Measurements from ENCODE around the gene WDR3. TPM values are rescaled to one million over a fixed set of nuclear protein-coding genes. Genes with fewer than 3 reads are reported as not detected.
A peak's percentile ranks its signal among the peaks of the same experiment; 100 is the strongest.
"Not testable (repeated sequence)": the region's sequence is repeated elsewhere in the genome, so short reads cannot be mapped to it uniquely, and the experiment has no call there.

WDR3 gene
- total and polyA plus RNA-seq, 2 experiments from 2014 or later = 26.2 to 38.7 TPM

DNA sequence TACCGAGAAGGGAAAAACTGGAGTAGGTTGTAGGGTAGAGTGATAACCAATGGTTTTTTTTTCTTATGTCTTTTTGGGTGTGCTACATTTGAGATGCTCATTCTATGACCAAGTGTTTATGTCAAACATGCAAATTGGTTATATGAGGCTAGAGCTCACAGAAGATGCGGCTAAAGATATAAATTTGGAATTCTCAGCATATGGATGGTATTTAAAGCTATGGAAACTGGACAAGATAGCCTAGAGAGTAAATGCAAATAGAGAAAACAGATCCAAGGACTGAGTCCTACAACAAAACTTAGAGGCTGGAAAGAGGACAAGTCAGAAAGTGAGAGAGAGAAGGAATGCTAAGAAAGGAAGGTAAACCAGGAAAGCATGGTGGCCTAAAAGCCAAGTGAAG, 7.5 kb upstream of the WDR3 start:
- Mint-ChIP-seq H3K9me3 (peaks cover 8% of the 10 kb centered on the region; the same call in 1 of the 3 replicates), H3K27me3 (ENCODE audit: insufficient read depth, low read depth, poor library complexity) (no peaks in the 10 kb centered on the region), H3K27ac (no peak overlapping the region), H3K4me1 (peaks cover 27% of the 10 kb centered on the region; the same call in 2 of the 3 replicates), H3K36me3 (ENCODE audit: low read depth) (peaks cover 18% of the 10 kb centered on the region), H3K4me3 (no peak overlapping the region)
- Histone ChIP-seq H3K4me1 (ENCODE audit: insufficient read depth) (peaks cover 7% of the 10 kb centered on the region; the same call in 1 of the 2 replicates), H3K36me3 (ENCODE audit: insufficient read depth) (peaks cover 6% of the 10 kb centered on the region; the same call in 1 of the 2 replicates), H3K27ac (ENCODE audit: low read depth) (no peak overlapping the region), H3K79me2 (replicated peaks; ENCODE audit: insufficient read depth) (peaks cover 58% of the 10 kb centered on the region), H3K4me2 (no peak overlapping the region), H3K4me3 (no peak overlapping the region), H2AFZ (no peak overlapping the region), H3K27me3 (ENCODE audit: insufficient read depth) (no peaks in the 10 kb centered on the region), H3F3A (replicated peaks; ENCODE audit: low read depth) (no peaks in the 10 kb centered on the region), H3K9me2 (ENCODE audit: insufficient read depth) (no peaks in the 10 kb centered on the region), H4K20me1 (replicated peaks; ENCODE audit: insufficient read depth) (peaks cover 5% of the 10 kb centered on the region; the same call in 1 of the 2 replicates)
- ATAC-seq (no peak), DNase-seq (ENCODE audit: low spot score) (no peak)
- no peak for TF ChIP-seq CREB1 (CRISPR knock-in tag; IDR thresholded peaks at IDR 0.05; ENCODE audit: low read depth)

- H3K4me3 ChIP-seq; H3K27ac ChIP-seq (ENCODE audit: low read depth); H3K9me3 Mint-ChIP-seq; H3K9me2 ChIP-seq (ENCODE audit: insufficient read depth); H3K4me2 ChIP-seq; H3K36me3 ChIP-seq (ENCODE audit: insufficient read depth); ATAC-seq; H2AFZ ChIP-seq; H3K27ac Mint-ChIP-seq; H4K20me1 ChIP-seq (replicated peaks; ENCODE audit: insufficient read depth); H3K4me3 Mint-ChIP-seq; H3K27me3 ChIP-seq (ENCODE audit: insufficient read depth); H3K27me3 Mint-ChIP-seq (ENCODE audit: insufficient read depth, low read depth, poor library complexity); H3F3A ChIP-seq (replicated peaks; ENCODE audit: low read depth): not testable (repeated sequence)
- Mint-ChIP-seq H3K36me3 (ENCODE audit: low read depth) (peaks cover 17% of the 10 kb centered on the region), H3K4me1 (peaks cover 32% of the 10 kb centered on the region; the same call in 2 of the 3 replicates)
- Histone ChIP-seq H3K79me2 (replicated peaks; ENCODE audit: insufficient read depth) (peaks cover 65% of the 10 kb centered on the region), H3K4me1 (ENCODE audit: insufficient read depth) (peaks cover 15% of the 10 kb centered on the region)
- peak; percentile 4 for DNase-seq (ENCODE audit: low spot score)
Measured at GRCh38 chr1:117922717-117923116, 6.8 kb upstream of the WDR3 start.

GRCh38 chr1:117925981-117926380, 3.6 kb upstream of the WDR3 start:
- Histone ChIP-seq H3K27ac (ENCODE audit: low read depth) (no peak overlapping the region), H3F3A (replicated peaks; ENCODE audit: low read depth) (no peaks in the 10 kb centered on the region), H3K4me2 (no peak overlapping the region), H3K9me2 (ENCODE audit: insufficient read depth) (no peaks in the 10 kb centered on the region), H4K20me1 (replicated peaks; ENCODE audit: insufficient read depth) (peaks cover 9% of the 10 kb centered on the region; the same call in 1 of the 2 replicates), H3K4me3 (no peak overlapping the region), H2AFZ (no peak overlapping the region), H3K27me3 (ENCODE audit: insufficient read depth) (no peaks in the 10 kb centered on the region), H3K4me1 (ENCODE audit: insufficient read depth) (peaks cover 28% of the 10 kb centered on the region), H3K79me2 (replicated peaks; ENCODE audit: insufficient read depth) (peaks cover 88% of the 10 kb centered on the region), H3K36me3 (ENCODE audit: insufficient read depth) (no peaks in the 10 kb centered on the region; the same call in 1 of the 2 replicates)
- peaks cover 46% of the 10 kb centered on the region for H3K4me1 Mint-ChIP-seq
- DNase-seq (ENCODE audit: low spot score) = no peak
- H3K27ac Mint-ChIP-seq = no peak overlapping the region
- ATAC-seq = no peak
- peaks cover 10% of the 10 kb centered on the region for H3K27me3 Mint-ChIP-seq (ENCODE audit: insufficient read depth, low read depth, poor library complexity)
- peaks cover 8% of the 10 kb centered on the region; the same call in 1 of the 3 replicates for H3K9me3 Mint-ChIP-seq
- H3K4me3 Mint-ChIP-seq = no peak overlapping the region
- TF ChIP-seq CREB1 (CRISPR knock-in tag; IDR thresholded peaks at IDR 0.05; ENCODE audit: low read depth) = no peak
- H3K36me3 Mint-ChIP-seq (ENCODE audit: low read depth) = no peaks in the 10 kb centered on the region; the same call in none of the 3 replicates

DNA sequence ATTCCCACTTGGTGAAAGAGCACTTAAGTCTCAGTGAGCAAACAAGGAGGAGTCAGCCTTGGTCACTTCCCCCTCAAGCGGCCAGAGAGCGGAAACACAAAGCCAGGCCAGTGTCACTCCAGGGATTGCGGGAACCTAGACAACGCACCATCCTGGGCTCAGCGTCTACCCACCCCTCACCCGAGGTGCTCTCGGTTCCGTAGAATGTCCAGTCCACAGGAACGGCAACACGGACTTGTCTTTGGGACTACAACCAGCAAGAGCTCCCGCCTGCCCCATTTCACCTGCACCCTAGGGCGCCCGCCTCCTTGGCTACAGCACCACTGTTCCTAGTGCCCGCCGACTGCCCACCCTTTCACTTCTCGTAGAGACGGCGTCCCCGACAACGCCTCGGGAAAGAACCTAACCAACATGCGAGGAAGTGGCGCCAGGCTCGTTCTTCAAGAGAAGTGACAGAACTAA, 627 bp upstream of the WDR3 start:
- Mint-ChIP-seq H3K4me1 (peaks cover 43% of the 10 kb centered on the region), H3K4me3 (peak overlapping the region; percentile 96), H3K27me3 (ENCODE audit: insufficient read depth, low read depth, poor library complexity) (peaks cover 10% of the 10 kb centered on the region), H3K36me3 (ENCODE audit: low read depth) (peaks cover 5% of the 10 kb centered on the region), H3K27ac (peak overlapping the region; percentile 85), H3K9me3 (peaks cover 2% of the 10 kb centered on the region; the same call in 1 of the 3 replicates)
- no peaks in the 10 kb centered on the region for H3F3A ChIP-seq (replicated peaks; ENCODE audit: low read depth)
- H3K4me2 ChIP-seq = peak overlapping the region; percentile 98
- H2AFZ ChIP-seq = peak overlapping the region; percentile 67; the same call in 1 of the 2 replicates
- no peaks in the 10 kb centered on the region for H3K27me3 ChIP-seq (ENCODE audit: insufficient read depth)
- peaks cover 94% of the 10 kb centered on the region for H3K79me2 ChIP-seq (replicated peaks; ENCODE audit: insufficient read depth)
- DNase-seq (ENCODE audit: low spot score) (peak; percentile 79), ATAC-seq (peak; percentile 81)
- no peaks in the 10 kb centered on the region for H3K36me3 ChIP-seq (ENCODE audit: insufficient read depth)
- TF ChIP-seq CTCF (conservative IDR thresholded peaks at IDR 0.05; ENCODE audit: low read depth in 2 of 2) (peak in 1 of 2 experiments; percentile 36; a peak in 2 of 4 replicates), ZNF331 (CRISPR knock-in tag; IDR thresholded peaks at IDR 0.05; ENCODE audit: low read depth) (no peak)
- peaks cover 21% of the 10 kb centered on the region for H4K20me1 ChIP-seq (replicated peaks; ENCODE audit: insufficient read depth)
- peak overlapping the region; percentile 78 for H3K4me3 ChIP-seq
- peaks cover 28% of the 10 kb centered on the region for H3K4me1 ChIP-seq (ENCODE audit: insufficient read depth)
- H3K27ac ChIP-seq (ENCODE audit: low read depth) = 0 out of 2 replicates have a peak overlapping the region, but pooled peaks have one; percentile 3
- no peaks in the 10 kb centered on the region for H3K9me2 ChIP-seq (ENCODE audit: insufficient read depth)

All from GM23338 (cell line).